ENCODE results near the gene LCN12. TPM values are rescaled to one million over a fixed set of nuclear protein-coding genes. Genes with fewer than 3 reads are reported as not detected.
A peak's percentile ranks its signal among the peaks of the same experiment; 100 is the strongest.

LCN12 gene
- total and polyA plus RNA-seq, 7 donors, result 0.06 to 1.5 (median 0.27) TPM; not detected in 1

GRCh38 chr9:136988872-136989271, 36.8 kb downstream of the LCN12 start:
- intact Hi-C loops (cut with DNase I), result no loop called here
- TF ChIP-seq, protein P1, sequence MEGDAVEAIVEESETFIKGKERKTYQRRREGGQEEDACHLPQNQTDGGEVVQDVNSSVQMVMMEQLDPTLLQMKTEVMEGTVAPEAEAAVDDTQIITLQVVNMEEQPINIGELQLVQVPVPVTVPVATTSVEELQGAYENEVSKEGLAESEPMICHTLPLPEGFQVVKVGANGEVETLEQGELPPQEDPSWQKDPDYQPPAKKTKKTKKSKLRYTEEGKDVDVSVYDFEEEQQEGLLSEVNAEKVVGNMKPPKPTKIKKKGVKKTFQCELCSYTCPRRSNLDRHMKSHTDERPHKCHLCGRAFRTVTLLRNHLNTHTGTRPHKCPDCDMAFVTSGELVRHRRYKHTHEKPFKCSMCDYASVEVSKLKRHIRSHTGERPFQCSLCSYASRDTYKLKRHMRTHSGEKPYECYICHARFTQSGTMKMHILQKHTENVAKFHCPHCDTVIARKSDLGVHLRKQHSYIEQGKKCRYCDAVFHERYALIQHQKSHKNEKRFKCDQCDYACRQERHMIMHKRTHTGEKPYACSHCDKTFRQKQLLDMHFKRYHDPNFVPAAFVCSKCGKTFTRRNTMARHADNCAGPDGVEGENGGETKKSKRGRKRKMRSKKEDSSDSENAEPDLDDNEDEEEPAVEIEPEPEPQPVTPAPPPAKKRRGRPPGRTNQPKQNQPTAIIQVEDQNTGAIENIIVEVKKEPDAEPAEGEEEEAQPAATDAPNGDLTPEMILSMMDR (IDR thresholded peaks at IDR 0.05), result no peak
- ATAC-seq, result no peak
- WGBS, 3 donors, result 96 to 97% (median 96%) methylated on average over 4 of the region's 4 CpGs
- no peak for DNase-seq
- H3K4me1 ChIP-seq, result peaks cover 10% of the 10 kb centered on the region
- H3K27ac ChIP-seq, result no peak overlapping the region
- H3K36me3 ChIP-seq (ENCODE audit: insufficient read depth in 1 of 2, low read depth in 1 of 2), result peaks cover 0 to 5% of the 10 kb centered on the region in 2 donors
- H3K9me3 ChIP-seq, result no peaks in the 10 kb centered on the region
- peaks cover 0 to 26% (median 11%) of the 10 kb centered on the region in 3 donors for H3K27me3 ChIP-seq (ENCODE audit: insufficient read depth in 3 of 3, low read length in 2 of 3)
- H3K4me3 ChIP-seq, result no peak overlapping the region

GRCh38 chr9:136990242-136990911, 38.3 kb downstream of the LCN12 start:
- H3K27ac ChIP-seq, result no peak overlapping the region
- WGBS, 3 donors, result 85 to 88% (median 88%) methylated on average over 10 of the region's 10 CpGs
- DNase-seq, result no peak

DNA sequence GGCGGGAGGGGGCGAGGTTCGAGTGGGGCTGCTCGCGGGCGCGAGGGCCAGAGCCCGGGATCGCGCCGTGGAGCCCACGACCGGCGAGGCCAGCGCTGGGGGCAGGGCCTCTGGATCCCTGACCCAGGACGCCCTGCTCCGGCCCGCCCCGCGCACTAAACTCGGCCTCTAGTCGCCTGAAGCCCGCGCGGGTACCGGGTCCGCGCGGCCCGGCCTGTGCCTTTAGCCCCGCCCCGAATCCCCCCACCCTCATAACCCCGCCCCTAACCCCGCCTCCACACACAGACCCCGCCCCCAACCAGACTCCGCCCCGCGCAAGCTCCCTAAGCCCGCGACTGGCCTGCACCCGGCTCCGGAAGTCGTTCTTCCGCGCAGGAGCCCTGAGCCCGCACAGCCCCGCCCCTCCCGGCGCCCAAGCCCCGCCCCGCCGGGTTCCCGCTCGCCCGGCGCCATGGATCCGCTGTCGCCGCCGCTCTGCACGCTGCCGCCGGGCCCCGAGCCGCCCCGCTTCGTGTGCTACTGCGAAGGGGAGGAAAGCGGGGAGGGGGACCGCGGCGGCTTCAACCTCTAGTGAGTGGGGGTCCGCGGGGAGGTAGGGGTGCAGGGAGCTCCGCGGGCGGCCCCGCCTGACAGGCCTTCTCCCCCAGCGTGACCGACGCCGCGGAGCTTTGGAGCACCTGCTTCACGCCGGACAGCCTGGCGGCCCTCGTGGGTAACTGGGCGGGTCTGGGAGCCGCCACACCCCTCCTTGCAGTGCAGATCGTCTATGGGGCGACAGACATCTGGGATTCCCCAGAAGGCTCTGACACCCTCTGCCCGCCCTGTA, 40.1 kb downstream of the LCN12 start, which contains the start of gene PAXX:
Gene PAXX, plus strand, starts transcription at position 430 of the 826 bp plus-strand sequence. Its CDS starts 22 bp downstream, at position 452.
- ATAC-seq (peak; percentile 96 to 97 (median 97)), DNase-seq (peak; percentile 92 to 96)
- Histone ChIP-seq H3K9me3 (no peaks in the 10 kb centered on the region), H3K36me3 (ENCODE audit: insufficient read depth in 1 of 2, low read depth in 1 of 2) (peaks cover 0 to 11% of the 10 kb centered on the region in 2 donors), H3K27me3 (ENCODE audit: insufficient read depth in 3 of 3, low read length in 2 of 3) (peaks cover 0 to 19% (median 17%) of the 10 kb centered on the region in 3 donors), H3K4me1 (peaks cover 10% of the 10 kb centered on the region), H3K27ac (peak within 1 kb of the TSS; percentile 81), H3K4me3 (peak within 1 kb of the TSS; percentile 89)
- WGBS, 3 donors, result 1 to 2% (median 1%) methylated on average over 46 to 92 of the region's 92 CpGs
- intact Hi-C loops (cut with DNase I), result loop anchor here in 1 of 2 donors (5.0 kb wide), 1 partner anchor 45 kb away; the partner anchor contains the start of gene C8G
- TF ChIP-seq, protein P1 (IDR thresholded peaks at IDR 0.05), result no peak

More at GRCh38 chr9:136990242-136990911, 38.3 kb downstream of the LCN12 start:
- Histone ChIP-seq H3K36me3 (ENCODE audit: insufficient read depth in 1 of 2, low read depth in 1 of 2) (peaks cover 0 to 11% of the 10 kb centered on the region in 2 donors), H3K9me3 (no peaks in the 10 kb centered on the region), H3K27me3 (ENCODE audit: insufficient read depth in 3 of 3, low read length in 2 of 3) (peaks cover 0 to 14% (median 11%) of the 10 kb centered on the region in 3 donors), H3K4me3 (no peak overlapping the region), H3K4me1 (peaks cover 10% of the 10 kb centered on the region)
- intact Hi-C loops (cut with DNase I), result loop anchor here in 1 of 2 donors (5.0 kb wide), 1 partner anchor 43 kb away; the partner anchor contains the start of gene C8G
- TF ChIP-seq, protein P1 (IDR thresholded peaks at IDR 0.05), result no peak
- no peak for ATAC-seq

GRCh38 chr9:136992819-136993369, 40.8 kb downstream of the LCN12 start:
- no peak for DNase-seq
- Histone ChIP-seq H3K27ac (peak overlapping the region; percentile 81), H3K4me1 (peaks cover 10% of the 10 kb centered on the region), H3K9me3 (no peaks in the 10 kb centered on the region), H3K36me3 (ENCODE audit: insufficient read depth in 1 of 2, low read depth in 1 of 2) (peaks cover 0 to 11% of the 10 kb centered on the region in 2 donors), H3K4me3 (peak overlapping the region; percentile 89), H3K27me3 (ENCODE audit: insufficient read depth in 3 of 3, low read length in 2 of 3) (peaks cover 0 to 19% (median 17%) of the 10 kb centered on the region in 3 donors)
- WGBS, 3 donors, result 37 to 46% (median 38%) methylated on average over 17 to 18 of the region's 18 CpGs
- intact Hi-C loops (cut with DNase I), result loop anchor here in 1 of 2 donors (5.0 kb wide), 1 partner anchor 46 kb away; the partner anchor contains the start of gene C8G
- TF ChIP-seq, protein P1 (IDR thresholded peaks at IDR 0.05), result no peak
- no peak for ATAC-seq
